Skeletal muscle satellite cell (primary cell): ENCODE data around the gene ZDHHC7.
A peak's percentile ranks its signal among the peaks of the same experiment; 100 is the strongest.

Experiments
- H3K27me3 ChIP-seq: 2 replicates; pipeline ENCODE4 v1.7.0; 2013; ENCODE audit warnings: low read length; ENCODE audit not compliant: control insufficient read depth, insufficient read depth
- H3K36me3 ChIP-seq: 2 replicates; pipeline ENCODE4 v1.7.0; 2013; ENCODE audit warnings: mild to moderate bottlenecking, control low read depth, low read length; ENCODE audit not compliant: insufficient read depth
- H3K4me1 ChIP-seq: 2 replicates; pipeline ENCODE4 v1.7.0; 2013; ENCODE audit warnings: low read length; ENCODE audit not compliant: control insufficient read depth, insufficient read depth
- H3K4me2 ChIP-seq: 2 replicates; pipeline ENCODE4 v1.7.0; 2013; ENCODE audit warnings: mild to moderate bottlenecking, low read length
- H3K4me3 ChIP-seq: 2 replicates; pipeline ENCODE4 v1.7.0; 2013; ENCODE audit warnings: low read length
- H3K9ac ChIP-seq: 2 replicates; pipeline ENCODE4 v1.7.0; 2013; ENCODE audit warnings: mild to moderate bottlenecking, low read depth, low read length, moderate library complexity
- H3K9me3 ChIP-seq: replicated peaks from 2 replicates; pipeline ENCODE4 v1.7.0; 2013; ENCODE audit warnings: mild to moderate bottlenecking, control low read depth, low read length

Gene ZDHHC7

DNA sequence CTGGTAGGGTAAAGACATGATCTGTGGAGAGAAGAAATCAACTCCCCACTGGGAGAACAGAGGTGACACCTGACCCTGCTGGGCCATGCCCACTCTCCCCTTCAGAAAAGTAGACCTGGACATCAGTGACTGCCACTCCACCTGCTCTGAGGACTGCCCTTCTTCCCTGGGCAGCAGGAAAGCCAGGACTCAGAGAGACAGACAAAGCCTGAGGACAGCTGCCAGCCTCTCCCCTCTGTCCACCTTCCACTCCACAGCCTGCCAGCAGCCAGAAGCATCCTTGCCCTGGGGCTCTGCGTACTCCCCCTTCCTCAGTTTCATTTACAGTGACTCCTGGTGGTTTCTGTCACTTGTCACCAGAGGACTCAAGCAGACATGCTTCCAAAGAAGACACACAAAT is 24.5 kb downstream of the ZDHHC7 start:
- Histone ChIP-seq H3K9ac (no peak overlapping the region), H3K4me1 (peaks cover 23% of the 10 kb centered on the region)

DNA sequence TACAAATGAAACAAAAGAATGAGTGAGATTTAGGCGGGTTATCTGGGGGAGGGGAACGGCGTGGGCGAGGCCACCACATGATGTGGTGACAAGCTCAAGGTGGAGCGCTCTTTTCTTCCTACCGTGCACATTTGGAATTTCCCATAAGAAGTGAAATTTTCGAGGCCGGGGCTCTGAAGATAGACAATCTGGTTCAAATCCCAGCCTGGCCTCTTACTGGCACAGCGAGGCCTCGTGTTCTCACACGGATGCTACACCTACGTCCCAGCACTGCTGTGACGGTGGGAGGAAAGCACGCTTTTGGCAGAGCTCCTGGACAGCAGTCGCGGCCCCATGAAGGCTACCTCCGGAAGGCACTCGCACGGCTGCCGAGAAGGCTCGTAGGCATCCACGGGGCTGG is 25.2 kb downstream of the ZDHHC7 start:
- Histone ChIP-seq H3K4me3 (no peak overlapping the region), H3K4me2 (no peak overlapping the region), H3K27me3 (no peaks in the 10 kb centered on the region), H3K9ac (peak overlapping the region; percentile 29), H3K4me1 (peaks cover 23% of the 10 kb centered on the region), H3K36me3 (peaks cover 62% of the 10 kb centered on the region), H3K9me3 (no peaks in the 10 kb centered on the region)

More for the DNA sequence above, 24.5 kb downstream of the ZDHHC7 start:
- no peaks in the 10 kb centered on the region for H3K27me3 ChIP-seq
- H3K36me3 ChIP-seq = peaks cover 57% of the 10 kb centered on the region
- H3K4me3 ChIP-seq = no peak overlapping the region
- H3K4me2 ChIP-seq = no peak overlapping the region
- no peaks in the 10 kb centered on the region for H3K9me3 ChIP-seq

GRCh38 chr16:84985079-84986065 is 26.0 kb downstream of the ZDHHC7 start:
- H3K4me3 ChIP-seq = peak overlapping the region; percentile 49
- peak overlapping the region; percentile 65 for H3K4me2 ChIP-seq
- H3K36me3 ChIP-seq = peaks cover 62% of the 10 kb centered on the region
- peaks cover 23% of the 10 kb centered on the region for H3K4me1 ChIP-seq
- H3K27me3 ChIP-seq = no peaks in the 10 kb centered on the region
- H3K9me3 ChIP-seq = no peaks in the 10 kb centered on the region
- peak overlapping the region; percentile 76 for H3K9ac ChIP-seq

DNA sequence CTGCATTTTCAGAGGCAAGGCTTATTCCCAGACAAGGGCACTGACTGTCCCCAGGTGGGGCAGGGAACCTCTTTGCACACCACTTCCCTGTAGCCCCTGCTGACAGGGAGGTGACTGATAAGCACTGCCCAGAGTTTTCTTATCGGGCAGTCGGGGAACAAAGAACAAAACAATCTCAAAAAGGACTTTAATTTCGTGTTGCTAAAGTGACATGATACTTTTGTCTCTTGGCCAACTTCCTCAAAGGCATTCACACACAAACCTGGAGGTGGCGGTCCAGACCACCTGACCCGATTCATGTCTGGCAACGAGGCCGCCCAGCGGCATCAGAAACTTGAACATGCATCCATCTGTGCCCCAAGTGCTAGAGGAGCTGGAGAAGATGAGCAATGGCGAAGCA is 28.9 kb downstream of the ZDHHC7 start:
- Histone ChIP-seq H3K36me3 (peaks cover 51% of the 10 kb centered on the region), H3K9me3 (no peaks in the 10 kb centered on the region), H3K4me1 (peaks cover 46% of the 10 kb centered on the region), H3K27me3 (no peaks in the 10 kb centered on the region), H3K4me3 (no peak overlapping the region), H3K4me2 (no peak overlapping the region), H3K9ac (no peak overlapping the region)

DNA sequence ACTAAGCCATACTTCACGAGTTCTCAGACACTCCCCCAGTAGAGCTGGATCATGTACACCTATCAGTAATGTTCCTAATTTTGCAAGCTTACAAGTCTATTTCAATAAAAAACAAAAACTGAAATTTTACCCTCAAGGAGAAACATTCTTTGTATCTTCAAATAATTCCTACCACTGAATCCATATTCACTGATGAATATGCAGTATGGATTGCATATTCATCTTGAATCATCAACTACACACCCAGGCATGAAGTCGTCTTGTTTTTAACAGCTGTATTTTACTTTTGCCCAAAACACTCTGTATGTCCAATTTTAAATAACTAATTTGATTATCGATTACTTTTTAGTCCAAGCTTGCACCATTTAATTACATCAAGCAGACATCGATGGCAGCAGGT is 31.8 kb downstream of the ZDHHC7 start:
- H3K4me2 ChIP-seq = peak overlapping the region; percentile 1
- H3K4me1 ChIP-seq = peaks cover 28% of the 10 kb centered on the region
- H3K27me3 ChIP-seq = no peaks in the 10 kb centered on the region
- peaks cover 61% of the 10 kb centered on the region for H3K36me3 ChIP-seq
- H3K4me3 ChIP-seq = no peak overlapping the region
- H3K9ac ChIP-seq = no peak overlapping the region
- no peaks in the 10 kb centered on the region for H3K9me3 ChIP-seq

GRCh38 chr16:84976644-84977400 is 34.5 kb downstream of the ZDHHC7 start:
- Histone ChIP-seq H3K4me3 (no peak overlapping the region), H3K4me1 (peaks cover 37% of the 10 kb centered on the region), H3K4me2 (no peak overlapping the region), H3K9me3 (no peaks in the 10 kb centered on the region), H3K27me3 (no peaks in the 10 kb centered on the region), H3K36me3 (peaks cover 64% of the 10 kb centered on the region), H3K9ac (no peak overlapping the region)

GRCh38 chr16:84975522-84975921 is 35.8 kb downstream of the ZDHHC7 start:
- Histone ChIP-seq H3K27me3 (no peaks in the 10 kb centered on the region), H3K4me3 (no peak overlapping the region), H3K4me1 (peaks cover 37% of the 10 kb centered on the region), H3K4me2 (no peak overlapping the region), H3K9me3 (no peaks in the 10 kb centered on the region), H3K36me3 (peaks cover 53% of the 10 kb centered on the region), H3K9ac (no peak overlapping the region)

DNA sequence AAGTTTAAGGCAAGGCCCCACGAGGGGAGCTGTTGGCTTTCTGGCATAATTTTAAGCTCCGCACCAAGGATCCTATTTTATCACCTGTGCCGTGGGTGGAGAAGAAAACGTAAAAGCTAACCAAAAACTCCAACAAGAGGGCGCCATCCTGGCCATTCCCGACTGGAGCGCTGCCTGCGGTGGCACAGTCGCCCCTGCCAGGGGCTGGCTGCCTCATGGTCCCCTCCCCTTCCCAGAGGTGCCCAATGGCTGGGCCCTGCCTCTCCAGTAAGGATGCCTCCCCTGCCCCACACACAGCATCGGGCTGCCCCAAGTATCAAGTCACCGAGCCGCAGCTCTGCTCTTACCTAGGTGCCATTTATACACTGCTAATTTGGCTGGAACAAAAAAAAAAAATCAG is 36.3 kb downstream of the ZDHHC7 start:
- Histone ChIP-seq H3K36me3 (peaks cover 52% of the 10 kb centered on the region), H3K4me1 (peaks cover 36% of the 10 kb centered on the region), H3K4me3 (no peak overlapping the region), H3K4me2 (no peak overlapping the region), H3K9me3 (no peaks in the 10 kb centered on the region), H3K27me3 (no peaks in the 10 kb centered on the region), H3K9ac (no peak overlapping the region)

- Histone ChIP-seq H3K9ac (no peak overlapping the region), H3K27me3 (no peaks in the 10 kb centered on the region), H3K36me3 (peaks cover 49% of the 10 kb centered on the region), H3K4me1 (peaks cover 25% of the 10 kb centered on the region), H3K4me2 (no peak overlapping the region), H3K9me3 (no peaks in the 10 kb centered on the region), H3K4me3 (no peak overlapping the region)
These were observed 37.4 kb downstream of the ZDHHC7 start for GRCh38 chr16:84973776-84974523.

DNA sequence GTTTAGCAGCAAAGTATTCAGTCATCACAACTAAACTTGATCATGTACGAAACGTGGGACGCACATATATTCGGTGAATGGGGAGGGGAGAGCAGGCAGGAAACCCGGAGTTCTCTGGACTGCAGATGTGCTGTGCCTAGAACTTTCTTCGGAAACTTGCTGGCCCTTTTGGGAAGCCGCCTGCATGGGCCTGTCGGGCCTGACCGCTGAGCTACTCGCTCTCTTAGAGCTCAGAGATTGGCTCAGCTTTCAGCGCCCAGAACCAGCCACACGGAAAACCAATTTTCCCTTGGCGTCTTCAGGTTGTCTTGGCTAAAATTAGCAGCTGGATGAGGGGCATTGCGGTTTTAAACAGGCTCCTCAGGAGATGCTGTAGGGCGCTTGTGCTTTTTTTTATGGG is 38.1 kb downstream of the ZDHHC7 start:
- peaks cover 46% of the 10 kb centered on the region for H3K36me3 ChIP-seq
- peaks cover 22% of the 10 kb centered on the region for H3K4me1 ChIP-seq
- H3K9ac ChIP-seq = peak overlapping the region; percentile 54
- no peaks in the 10 kb centered on the region for H3K9me3 ChIP-seq
- no peak overlapping the region for H3K4me2 ChIP-seq
- no peaks in the 10 kb centered on the region for H3K27me3 ChIP-seq
- no peak overlapping the region for H3K4me3 ChIP-seq
